GM21447 (cell line): ENCODE measurements around the gene KCNK4.

Experiments
- ATAC-seq: cut with Tn5 transposase; IDR thresholded peaks from one replicate; pipeline ENCODE4 v1.9.1; 2021; ENCODE audit not compliant: unreplicated experiment

The KCNK4 gene

DNA sequence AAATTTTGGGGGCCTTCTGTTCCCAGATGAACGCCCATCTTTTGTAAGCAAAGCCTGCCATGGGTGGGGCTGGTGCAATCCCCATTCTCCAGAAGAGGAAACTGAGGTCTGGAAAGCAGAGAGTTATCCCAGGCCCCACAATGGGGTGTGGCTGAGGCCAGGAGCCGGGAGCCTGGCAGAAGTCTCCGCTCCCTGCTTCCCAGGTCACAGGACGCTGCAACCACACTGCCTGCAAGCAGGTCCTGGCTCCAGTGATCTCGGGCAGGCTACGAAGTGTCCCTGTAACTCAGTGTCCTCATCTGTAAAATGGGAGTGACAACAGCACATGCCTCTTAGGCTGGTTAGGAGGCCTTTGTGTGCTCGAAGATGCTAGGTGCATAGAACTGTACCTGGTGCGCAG, 38.1 kb upstream of the KCNK4 start:
- no peak for ATAC-seq

- no peak for ATAC-seq
These were observed 37.6 kb upstream of the KCNK4 start for GRCh38 chr11:64253481-64253880.

DNA sequence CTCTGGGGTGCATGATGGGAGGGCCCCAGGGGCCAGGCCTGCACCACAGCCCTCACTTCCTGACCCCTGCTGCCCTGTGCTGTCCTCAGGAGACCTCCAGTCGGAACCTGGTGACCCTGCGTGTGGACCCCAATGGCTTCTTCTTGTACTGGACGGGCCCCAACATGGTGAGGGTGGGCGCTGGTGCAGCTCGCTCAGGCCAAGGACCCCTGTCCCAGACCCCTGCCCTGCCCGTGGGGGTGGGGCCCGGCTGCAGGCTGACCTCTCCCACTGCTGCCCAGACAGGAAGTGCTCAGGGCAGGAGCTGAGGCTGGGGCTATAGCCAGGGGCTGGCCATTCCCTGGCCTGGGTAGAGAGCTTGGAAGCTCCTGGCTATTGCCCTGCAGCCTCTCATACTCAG, 36.8 kb upstream of the KCNK4 start:
- ATAC-seq: no peak

DNA sequence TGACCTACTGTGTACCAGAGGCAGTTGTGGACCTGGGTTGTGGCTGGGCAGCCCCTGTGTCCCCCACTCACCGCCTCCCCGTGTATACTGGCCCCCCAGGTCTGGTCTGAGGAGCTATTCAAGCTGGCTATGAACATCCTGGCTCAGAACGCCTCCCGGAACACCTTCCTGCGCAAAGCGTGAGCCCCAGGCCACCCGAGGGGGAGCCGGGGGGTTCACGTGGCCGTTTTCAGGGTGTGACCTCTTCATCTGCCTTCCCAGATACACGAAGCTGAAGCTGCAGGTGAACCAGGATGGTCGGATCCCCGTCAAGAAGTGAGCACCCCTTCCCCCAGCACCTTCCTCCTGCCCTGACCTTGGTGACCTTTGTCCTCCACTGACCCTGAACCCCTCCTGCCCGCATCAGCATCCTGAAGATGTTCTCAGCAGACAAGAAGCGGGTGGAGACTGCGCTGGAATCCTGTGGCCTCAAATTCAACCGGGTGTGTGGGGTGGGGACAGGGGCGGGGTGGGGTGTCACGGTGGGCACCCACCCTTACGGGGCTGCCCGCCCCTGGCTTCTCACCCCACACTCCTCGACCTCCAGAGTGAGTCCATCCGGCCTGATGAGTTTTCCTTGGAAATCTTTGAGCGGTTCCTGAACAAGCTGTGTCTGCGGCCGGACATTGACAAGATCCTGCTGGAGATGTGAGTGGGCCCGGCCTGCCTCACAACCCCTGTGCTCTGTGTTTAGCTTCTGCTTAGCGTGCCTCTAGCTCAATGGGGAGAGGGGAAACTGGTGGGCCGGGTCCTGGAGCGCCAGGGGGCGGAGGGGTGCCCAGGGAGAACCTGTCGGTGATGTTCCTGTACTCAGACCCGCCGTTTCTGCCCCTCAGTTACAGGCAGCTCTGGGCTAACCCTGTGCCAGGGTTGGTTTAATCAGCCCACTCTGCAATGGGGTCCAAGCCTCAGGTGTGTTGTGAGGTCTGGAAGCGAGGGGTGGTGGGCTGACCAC, 35.7 kb upstream of the KCNK4 start:
- ATAC-seq: no peak

DNA sequence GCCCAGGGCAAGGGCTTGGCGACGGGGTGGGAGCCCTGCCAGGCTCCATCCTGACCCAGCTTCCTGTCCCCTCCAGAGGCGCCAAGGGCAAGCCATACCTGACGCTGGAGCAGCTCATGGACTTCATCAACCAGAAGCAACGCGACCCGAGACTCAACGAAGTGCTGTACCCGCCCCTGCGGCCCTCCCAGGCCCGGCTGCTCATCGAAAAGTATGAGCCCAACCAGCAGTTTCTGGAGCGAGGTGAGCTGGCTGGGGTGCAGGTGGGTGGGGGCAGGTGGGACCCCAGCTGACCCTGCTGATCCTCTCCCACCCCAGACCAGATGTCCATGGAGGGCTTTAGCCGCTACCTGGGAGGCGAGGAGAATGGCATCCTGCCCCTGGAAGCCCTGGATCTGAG, 34.8 kb upstream of the KCNK4 start:
- ATAC-seq: no peak

GRCh38 chr11:64258356-64258755, 32.7 kb upstream of the KCNK4 start:
- no peak for ATAC-seq

GRCh38 chr11:64258946-64259532, 32.1 kb upstream of the KCNK4 start:
- no peak for ATAC-seq

DNA sequence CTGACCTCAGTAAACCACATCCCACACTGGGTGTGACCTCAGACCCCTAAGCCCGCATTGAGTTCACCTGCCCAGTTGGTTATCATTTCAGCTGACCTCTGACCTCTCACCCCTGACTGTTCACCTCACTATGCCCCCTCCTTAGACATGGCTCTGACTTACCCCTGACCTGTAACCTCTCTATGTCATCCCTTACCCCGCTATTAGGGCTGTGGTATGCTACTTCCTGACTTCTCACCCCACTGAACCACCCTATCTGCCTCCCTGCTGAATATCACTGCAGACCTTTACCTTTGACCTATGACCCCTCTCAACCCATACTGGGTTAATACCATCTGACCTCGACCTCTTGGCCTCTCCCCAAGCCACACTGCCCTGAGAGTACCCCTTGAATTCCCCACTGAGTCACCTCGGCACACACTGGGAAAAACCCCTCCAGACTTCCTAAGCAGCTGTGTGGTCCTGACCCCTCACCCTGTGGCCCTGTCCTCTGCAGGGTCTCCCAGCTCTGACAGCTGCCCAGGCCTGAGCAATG, 31.5 kb upstream of the KCNK4 start:
- no peak for ATAC-seq

DNA sequence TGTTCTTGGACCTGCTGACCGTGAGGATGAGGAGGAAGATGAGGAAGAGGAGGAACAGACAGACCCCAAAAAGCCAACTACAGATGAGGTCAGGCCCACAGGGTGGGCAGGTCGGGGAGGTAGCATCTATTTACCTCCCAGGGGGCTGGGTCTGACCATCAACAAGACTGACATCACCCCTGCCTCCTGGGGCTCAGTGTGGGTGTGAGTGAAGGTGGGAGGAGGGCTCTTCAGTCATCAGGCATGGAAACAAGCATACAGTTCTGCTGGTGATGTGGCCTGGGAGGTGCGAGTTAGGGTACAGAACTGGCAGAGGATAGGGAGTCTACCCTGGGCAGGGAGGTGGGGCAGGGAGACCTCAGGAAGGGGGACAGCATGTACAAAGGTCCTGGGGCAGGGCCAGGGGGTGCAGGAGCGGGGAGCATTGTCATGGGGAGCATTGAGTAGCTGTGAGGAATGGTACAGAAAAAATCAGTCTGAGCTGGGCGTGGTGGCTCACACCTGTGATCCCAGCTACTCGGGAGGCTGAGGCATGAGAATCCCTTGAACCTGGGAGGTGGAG, 30.9 kb upstream of the KCNK4 start:
- no peak for ATAC-seq

GRCh38 chr11:64261556-64262080, 29.5 kb upstream of the KCNK4 start:
- ATAC-seq: no peak

DNA sequence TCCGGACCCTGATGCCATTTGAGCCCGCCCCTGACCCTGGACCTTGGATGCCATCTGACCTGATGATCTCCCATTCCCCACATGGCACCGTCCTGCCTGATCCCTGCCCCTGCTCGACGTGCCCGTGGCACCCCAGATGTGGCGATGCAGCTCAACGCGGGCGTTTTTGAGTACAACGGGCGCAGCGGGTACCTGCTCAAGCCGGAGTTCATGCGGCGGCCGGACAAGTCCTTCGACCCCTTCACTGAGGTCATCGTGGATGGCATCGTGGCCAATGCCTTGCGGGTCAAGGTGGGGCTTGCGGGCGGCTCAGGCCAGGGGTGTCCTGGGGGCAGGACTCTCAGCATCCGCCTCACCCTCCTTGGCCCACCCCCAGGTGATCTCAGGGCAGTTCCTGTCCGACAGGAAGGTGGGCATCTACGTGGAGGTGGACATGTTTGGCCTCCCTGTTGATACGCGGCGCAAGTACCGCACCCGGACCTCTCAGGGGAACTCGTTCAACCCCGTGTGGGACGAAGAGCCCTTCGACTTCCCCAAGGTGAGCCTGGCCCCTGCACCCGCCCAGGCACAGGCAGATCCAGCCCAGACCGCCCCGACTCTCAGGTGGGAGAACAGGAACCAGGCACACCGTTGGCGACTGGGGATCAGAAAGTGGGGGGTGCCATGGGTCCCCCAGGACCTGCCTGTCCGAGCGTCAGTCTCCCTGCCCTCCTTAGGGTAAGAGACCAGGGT, 28.7 kb upstream of the KCNK4 start:
- no peak for ATAC-seq

DNA sequence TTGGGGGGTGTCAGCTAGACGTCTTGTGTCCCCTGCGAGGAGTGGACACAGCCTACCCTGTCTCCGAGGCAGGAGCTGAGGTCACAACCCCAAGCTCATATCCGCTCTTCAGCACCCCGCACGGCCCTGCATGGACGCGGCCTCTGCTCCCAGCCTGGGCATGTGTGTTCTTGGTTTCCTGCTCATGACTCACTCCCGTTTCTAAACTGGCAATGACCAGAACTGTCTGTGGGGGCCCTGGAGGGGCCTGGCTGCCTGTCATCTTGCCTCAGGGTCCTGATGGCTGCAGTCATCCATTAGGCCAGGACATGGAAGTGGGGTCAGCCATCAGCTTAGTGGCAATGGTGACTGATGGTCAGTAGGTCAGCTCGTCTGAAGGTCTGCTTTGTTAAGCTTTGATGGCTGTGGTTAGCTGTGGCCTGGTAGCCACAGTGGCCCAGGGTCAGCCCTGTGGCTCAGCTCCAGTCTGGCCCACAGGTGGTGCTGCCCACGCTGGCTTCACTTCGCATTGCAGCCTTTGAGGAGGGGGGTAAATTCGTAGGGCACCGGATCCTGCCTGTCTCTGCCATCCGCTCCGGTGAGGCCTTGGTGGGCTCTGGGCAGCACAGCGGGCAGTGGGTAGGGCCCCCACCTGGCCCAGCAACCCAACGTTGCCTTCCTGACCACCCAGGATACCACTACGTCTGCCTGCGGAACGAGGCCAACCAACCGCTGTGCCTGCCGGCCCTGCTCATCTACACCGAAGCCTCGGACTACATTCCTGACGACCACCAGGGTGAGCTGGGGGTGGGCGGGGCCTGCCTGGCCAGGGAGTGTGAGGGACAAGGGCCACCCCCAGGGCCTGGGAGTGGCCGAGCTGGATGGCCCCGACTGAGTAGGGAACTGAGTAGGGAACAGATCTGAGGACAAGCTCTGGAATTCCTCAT, 27.8 kb upstream of the KCNK4 start:
- ATAC-seq: no peak

- ATAC-seq: no peak
These were observed 27.2 kb upstream of the KCNK4 start for GRCh38 chr11:64263947-64264317.

- ATAC-seq: no peak
These were observed 26.7 kb upstream of the KCNK4 start for GRCh38 chr11:64264371-64264852.

DNA sequence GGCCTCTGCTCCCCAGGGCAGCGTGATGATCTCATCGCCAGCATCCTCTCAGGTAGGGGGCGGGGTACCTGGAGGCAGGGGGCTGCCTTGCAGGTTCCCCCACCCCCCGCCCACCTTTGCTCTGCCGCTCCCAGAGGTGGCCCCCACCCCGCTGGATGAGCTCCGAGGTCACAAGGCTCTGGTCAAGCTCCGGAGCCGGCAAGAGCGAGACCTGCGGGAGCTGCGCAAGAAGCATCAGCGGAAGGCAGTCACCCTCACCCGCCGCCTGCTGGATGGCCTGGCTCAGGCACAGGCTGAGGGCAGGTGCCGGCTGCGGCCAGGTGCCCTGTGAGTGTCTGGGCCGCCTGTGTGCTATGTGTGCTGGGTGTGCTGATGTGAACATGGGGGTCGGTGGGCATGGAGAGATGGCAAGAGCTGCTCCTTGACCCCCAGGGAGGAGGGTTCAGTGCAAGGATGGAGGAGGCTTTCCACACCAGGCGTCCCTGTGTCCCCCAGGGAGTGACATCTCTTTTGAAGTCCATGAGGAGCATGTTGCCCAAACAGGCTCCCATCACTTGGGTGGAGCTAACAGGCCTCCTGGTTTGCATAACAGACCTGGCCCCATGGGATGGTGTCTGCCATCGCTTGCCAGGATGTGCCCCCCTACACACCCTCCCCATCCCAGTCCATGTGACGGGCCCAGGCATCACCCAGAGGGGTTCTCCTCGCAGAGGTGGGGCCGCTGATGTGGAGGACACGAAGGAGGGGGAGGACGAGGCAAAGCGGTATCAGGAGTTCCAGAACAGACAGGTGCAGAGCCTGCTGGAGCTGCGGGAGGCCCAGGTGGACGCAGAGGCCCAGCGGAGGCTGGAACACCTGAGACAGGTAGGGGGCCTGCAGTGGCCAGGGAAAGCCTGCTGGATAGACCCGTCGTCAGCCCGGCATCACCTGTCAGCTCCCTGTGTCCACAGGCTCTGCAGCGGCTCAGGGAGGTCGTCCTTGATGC, 25.6 kb upstream of the KCNK4 start:
- no peak for ATAC-seq

GRCh38 chr11:64266339-64266738, 24.8 kb upstream of the KCNK4 start:
- no peak for ATAC-seq

DNA sequence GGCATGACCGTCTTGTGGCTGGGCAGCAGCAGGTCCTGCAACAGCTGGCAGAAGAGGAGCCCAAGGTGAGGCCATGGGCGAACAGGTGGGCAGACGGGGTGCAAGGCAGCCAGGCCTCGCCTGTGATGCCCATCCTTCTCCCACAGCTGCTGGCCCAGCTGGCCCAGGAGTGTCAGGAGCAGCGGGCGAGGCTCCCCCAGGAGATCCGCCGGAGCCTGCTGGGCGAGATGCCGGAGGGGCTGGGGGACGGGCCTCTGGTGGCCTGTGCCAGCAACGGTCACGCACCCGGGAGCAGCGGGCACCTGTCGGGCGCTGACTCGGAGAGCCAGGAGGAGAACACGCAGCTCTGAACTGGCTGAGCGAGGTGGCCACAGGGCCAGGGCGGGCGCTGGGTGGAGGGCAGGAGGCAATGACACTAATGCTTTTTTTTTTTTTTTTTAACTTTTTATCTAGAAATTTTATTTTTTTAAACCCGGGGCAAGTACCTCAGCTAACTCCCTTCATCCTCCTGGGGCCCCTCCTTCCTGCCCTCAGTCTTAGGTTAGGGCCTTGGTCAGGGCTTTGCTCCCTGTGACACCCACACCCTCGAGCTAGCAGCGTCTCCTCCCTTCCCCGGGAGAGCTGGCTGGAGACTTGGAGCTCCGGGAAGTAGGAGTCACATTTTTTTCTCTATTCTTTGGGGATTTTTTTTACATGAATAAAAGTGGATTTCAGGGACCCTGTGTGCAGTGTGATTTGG, 23.7 kb upstream of the KCNK4 start:
- no peak for ATAC-seq
